GM12891 (cell line): ENCODE data around the gene EPHB3.
"Not testable (repeated sequence)": the region's sequence is repeated elsewhere in the genome, so short reads cannot be mapped to it uniquely, and the experiment has no call there.

Experiments
- POLR2A ChIP-seq: IDR thresholded peaks from 2 replicates; pipeline ENCODE4 v1.6.1; 2011; ENCODE audit warnings: low read depth, low read length, control low read depth
- TAF1 ChIP-seq: IDR thresholded peaks from 2 replicates; pipeline ENCODE4 v1.6.1; 2011; ENCODE audit warnings: low read depth, low read length, control low read depth

- not testable (repeated sequence) for TF ChIP-seq POLR2A, TAF1
These were observed 55.7 kb downstream of the EPHB3 start for GRCh38 chr3:184617306-184617705.
